Lower leg skin (tissue), 3 donors: Measurements from ENCODE around the gene PSENEN.
"Not testable (repeated sequence)": the region's sequence is repeated elsewhere in the genome, so short reads cannot be mapped to it uniquely, and the experiment has no call there.

ENCODE experiments used
- CTCF ChIP-seq, 3 donors: fragments of 450-650 bp; IDR thresholded peaks; one replicate each; pipeline ENCODE4 v1.5.1; 2016; ENCODE audit warnings: antibody characterized with exemption in 3 of 3, mild to moderate bottlenecking in 3 of 3, moderate library complexity in 2 of 3
- POLR2A ChIP-seq, 2 donors: fragments of 450-650 bp; IDR thresholded peaks; one replicate each; pipeline ENCODE4 v1.6.1; 2016 to 2017; ENCODE audit warnings: antibody characterized with exemption in 2 of 2, mild to moderate bottlenecking in 1 of 2, moderate library complexity in 1 of 2

GRCh38 chr19:35795564-35795963 is 50.1 kb downstream of the PSENEN start:
- not testable (repeated sequence) for TF ChIP-seq CTCF, POLR2A (IDR thresholded peaks at IDR 0.05)
